H1 (cell line): ENCODE data around the gene PEAK3. TPM values are rescaled to one million over a fixed set of nuclear protein-coding genes. Genes with fewer than 3 reads are reported as not detected.

Source experiments
- CTCF ChIA-PET: fragments of 300-600 bp; sonication (Branson Sonifier 250); formaldehyde crosslinking; loops from one replicate; lab custom pipeline; 2021; ENCODE audit not compliant: partially characterized antibody; lab: Charles Lee
- POLR2A ChIA-PET: fragments of 300-600 bp; sonication (Branson Sonifier 250); formaldehyde crosslinking; loops from one replicate; lab custom pipeline; 2021; ENCODE audit warnings: inconsistent platforms; ENCODE audit not compliant: partially characterized antibody; lab: Charles Lee
- DNase-seq, 2 experiments: peaks; one replicate each; pipeline versions ENCODE4 v3.0.0 to v3.0.0-alpha.2; 2010 to 2022; ENCODE audit warnings: low spot score in 2 of 2, low read depth in 1 of 2, mixed read lengths in 1 of 2
- FAIRE-seq: peaks from 2 replicates; lab custom pipeline; 2011; peaks lifted over from hg19 to GRCh38; lab: Jason Lieb, UNC
- H2AFZ ChIP-seq: 2 replicates; pipeline ENCODE4 v1.8.1; 2012; ENCODE audit warnings: low read length, inconsistent platforms
- H2AK5ac ChIP-seq: 2 replicates; pipeline ENCODE4 v1.6.1; 2013; ENCODE audit warnings: low read depth, low read length
- H2BK120ac ChIP-seq: replicated peaks from 2 replicates; pipeline ENCODE3; 2013; ENCODE audit warnings: low read depth, low read length, inconsistent platforms
- H2BK12ac ChIP-seq: 2 replicates; pipeline ENCODE4 v1.6.1; 2013; ENCODE audit warnings: low read depth, low read length
- H2BK15ac ChIP-seq: 2 replicates; pipeline ENCODE4 v1.6.1; 2013; ENCODE audit warnings: low read length
- H2BK20ac ChIP-seq: 2 replicates; pipeline ENCODE4 v1.6.1; 2013; ENCODE audit warnings: low read length
- H2BK5ac ChIP-seq: 2 replicates; pipeline ENCODE4 v1.6.1; 2013; ENCODE audit warnings: low read depth, low read length
- H3K14ac ChIP-seq: 2 replicates; pipeline ENCODE4 v1.6.1; 2013; ENCODE audit warnings: inconsistent platforms; ENCODE audit not compliant: insufficient read length
- H3K18ac ChIP-seq: 2 replicates; pipeline ENCODE4 v1.6.1; 2013; ENCODE audit warnings: low read length; ENCODE audit errors: extremely low read depth
- H3K23ac ChIP-seq: 2 replicates; pipeline ENCODE4 v1.6.1; 2013; ENCODE audit warnings: inconsistent platforms; ENCODE audit not compliant: insufficient read length
- H3K23me2 ChIP-seq: 2 replicates; pipeline ENCODE4 v1.6.1; 2013; ENCODE audit warnings: low read depth, low read length
- H3K27ac ChIP-seq: 2 replicates; pipeline ENCODE4 v1.6.1; 2011; ENCODE audit warnings: low read depth, low read length, inconsistent platforms
- H3K27me3 ChIP-seq, 4 experiments: replicated peaks in 1 of 4; 1 replicate in 1 of 4; 2 replicates in 3 of 4; pipeline versions ENCODE4 v1.6.1 to v1.8.1; 2011 to 2013; ENCODE audit warnings: low read length in 3 of 4, mild to moderate bottlenecking in 3 of 4, inconsistent platforms in 2 of 4, mixed read lengths in 2 of 4, moderate library complexity in 1 of 4; ENCODE audit not compliant: control insufficient read depth in 3 of 4, insufficient read depth in 3 of 4; ENCODE audit errors: extremely low read depth in 1 of 4
- H3K36me3 ChIP-seq, 4 experiments: 2 replicates each; pipeline versions ENCODE4 v1.6.1 to v1.8.1; 2011 to 2013; ENCODE audit warnings: mild to moderate bottlenecking in 4 of 4, low read length in 3 of 4, moderate library complexity in 2 of 4, control low read depth in 1 of 4, inconsistent platforms in 1 of 4; ENCODE audit not compliant: insufficient read depth in 4 of 4, control insufficient read depth in 2 of 4
- H3K4ac ChIP-seq: replicated peaks from 2 replicates; pipeline ENCODE3; 2013; ENCODE audit warnings: low read length, low read depth, mixed read lengths, inconsistent platforms; ENCODE audit not compliant: insufficient read length
- H3K4me1 ChIP-seq, 4 experiments: replicated peaks in 1 of 4; 1 replicate in 1 of 4; 2 replicates in 3 of 4; pipeline versions ENCODE4 v1.6.1 to v1.8.1; 2011 to 2013; ENCODE audit warnings: low read length in 3 of 4, inconsistent platforms in 2 of 4, mixed read lengths in 1 of 4; ENCODE audit not compliant: insufficient read depth in 4 of 4, control insufficient read depth in 3 of 4
- H3K4me2 ChIP-seq, 2 experiments: 2 replicates each; pipeline versions ENCODE4 v1.6.1 to v1.8.1; 2011 to 2013; ENCODE audit warnings: low read depth in 2 of 2, low read length in 2 of 2, control low read depth in 1 of 2, inconsistent platforms in 1 of 2, mild to moderate bottlenecking in 1 of 2; ENCODE audit not compliant: insufficient read depth in 1 of 2
- H3K4me3 ChIP-seq, 4 experiments: fragments of 200-600, 300-600 bp in 1 of 4; sonication (generic), shearing (Covaris generic), sonication (Bioruptor Twin) in 1 of 4; 2 replicates each; pipeline versions ENCODE4 v1.5.1 to v1.8.1; 2011 to 2016; ENCODE audit warnings: low read length in 4 of 4, low read depth in 3 of 4, control low read depth in 2 of 4, inconsistent platforms in 2 of 4, mild to moderate bottlenecking in 2 of 4, mixed read lengths in 1 of 4, moderate library complexity in 1 of 4; ENCODE audit not compliant: insufficient read depth in 2 of 4; ENCODE audit errors: extremely low read depth in 1 of 4
- H3K56ac ChIP-seq: replicated peaks from 2 replicates; pipeline ENCODE3; 2013; ENCODE audit warnings: low read depth, mild to moderate bottlenecking, mixed read lengths, low read length, inconsistent platforms; ENCODE audit not compliant: insufficient read length
- H3K79me1 ChIP-seq: 2 replicates; pipeline ENCODE4 v1.6.1; 2013; ENCODE audit warnings: low read depth, low read length, control low read depth
- H3K79me2 ChIP-seq, 2 experiments: 2 replicates each; pipeline versions ENCODE4 v1.6.1 to v1.8.1; 2012 to 2013; ENCODE audit warnings: low read length in 2 of 2, mild to moderate bottlenecking in 2 of 2, inconsistent platforms in 1 of 2; ENCODE audit not compliant: insufficient read depth in 2 of 2, control insufficient read depth in 1 of 2
- H3K9ac ChIP-seq, 4 experiments: replicated peaks in 1 of 4; 1 replicate in 1 of 4; 2 replicates in 3 of 4; pipeline versions ENCODE4 v1.6.1 to v1.8.1; 2011 to 2013; ENCODE audit warnings: low read depth in 3 of 4, low read length in 3 of 4, control low read depth in 2 of 4, mild to moderate bottlenecking in 2 of 4, moderate library complexity in 2 of 4, inconsistent platforms in 1 of 4; ENCODE audit errors: extremely low read depth in 1 of 4
- H3K9me3 ChIP-seq, 2 experiments: 2 replicates each; pipeline versions ENCODE4 v1.6.1 to v1.8.1; 2012 to 2013; ENCODE audit warnings: mild to moderate bottlenecking in 2 of 2, moderate library complexity in 2 of 2, control low read depth in 1 of 2, inconsistent platforms in 1 of 2, low read depth in 1 of 2, low read length in 1 of 2, mixed read lengths in 1 of 2; ENCODE audit not compliant: insufficient read depth in 2 of 2
- H4K20me1 ChIP-seq, 2 experiments: replicated peaks in 1 of 2; 2 replicates each; pipeline versions ENCODE3 to v1.8.1; 2011 to 2013; ENCODE audit warnings: inconsistent platforms in 2 of 2, low read length in 2 of 2, mild to moderate bottlenecking in 1 of 2; ENCODE audit not compliant: insufficient read depth in 2 of 2, control insufficient read depth in 1 of 2
- H4K5ac ChIP-seq: 2 replicates; pipeline ENCODE4 v1.6.1; 2013; ENCODE audit warnings: low read length, low read depth, mixed read lengths, inconsistent platforms; ENCODE audit not compliant: insufficient read length
- H4K8ac ChIP-seq: 2 replicates; pipeline ENCODE4 v1.8.0; 2013; ENCODE audit warnings: mild to moderate bottlenecking, moderate library complexity, low read length, inconsistent platforms; ENCODE audit not compliant: insufficient read depth; ENCODE audit errors: extremely low read depth
- H4K91ac ChIP-seq: replicated peaks from 2 replicates; pipeline ENCODE3; 2013; ENCODE audit warnings: low read length, mixed read lengths, inconsistent platforms; ENCODE audit not compliant: insufficient read length
- ASH2L ChIP-seq: fragments of 200-600, 300-600 bp; sonication (generic); IDR thresholded peaks from one replicate; pipeline ENCODE4 v1.7.1; 2017; ENCODE audit warnings: low read length
- GABPA ChIP-seq: IDR thresholded peaks from 2 replicates; pipeline ENCODE4 v1.6.1; 2011; ENCODE audit warnings: mild to moderate bottlenecking, low read length, moderate library complexity, borderline replicate concordance; ENCODE audit not compliant: insufficient read depth
- POLR2A ChIP-seq, 2 experiments: IDR thresholded peaks; 1 replicate in 1 of 2; 2 replicates in 1 of 2; pipeline ENCODE4 v1.6.1; 2011; ENCODE audit warnings: low read depth in 2 of 2, low read length in 2 of 2, mild to moderate bottlenecking in 2 of 2; ENCODE audit errors: control extremely low read depth in 1 of 2
- POLR2AphosphoS5 ChIP-seq: IDR thresholded peaks from 2 replicates; pipeline ENCODE4 v1.6.1; 2011; ENCODE audit warnings: low read depth, low read length
- RFX5 ChIP-seq: IDR thresholded peaks from 2 replicates; pipeline ENCODE4 v1.6.1; 2011; ENCODE audit warnings: low read depth, low read length, improper control_type of control experiment, borderline replicate concordance
- TEAD4 ChIP-seq: IDR thresholded peaks from 2 replicates; pipeline ENCODE4 v1.6.1; 2012; ENCODE audit warnings: low read depth, low read length, inconsistent platforms, mixed read lengths
- WGBS, 2 experiments: shearing (Covaris generic) in 1 of 2; methylation state at CpG; one replicate each; pipeline versions ENCODE4 v1.1.6 to v1.1.7; 2013 to 2015; ENCODE audit warnings: low lambda C conversion rate in 2 of 2, mixed read lengths in 2 of 2, inconsistent platforms in 1 of 2, low coverage in 1 of 2, missing lambda C conversion rate in 1 of 2; ENCODE audit not compliant: insufficient replicate concordance in 2 of 2, insufficient coverage in 1 of 2, insufficient read length in 1 of 2; ENCODE audit errors: extremely low coverage in 1 of 2, missing lambda C conversion rate in 1 of 2; 5-methylcytosine and 5-hydroxymethylcytosine counted together
- polyA plus RNA-seq, 7 experiments: library from polyadenylated mRNA; depleted of rRNA in 3 of 7; stranded (reverse) in 5 of 7; unstranded in 2 of 7; fragments of >200 nt in 5 of 7; fragments of 200-250 nt in 2 of 7; gene quantifications; 1 replicate in 5 of 7; 2 replicates in 1 of 7; 4 replicates in 1 of 7; pipeline versions ENCODE4 v1.2.1 to v1.2.3, GENCODE V29; 2011 to 2013; ENCODE audit warnings: missing spikeins in 2 of 7, mixed read lengths in 2 of 7
- total RNA-seq: library from RNA; stranded (reverse); fragmentation: NEBNext Ultra II Directional; extraction: Animal tissue kit (Norgen Biotek cat#: 25700); gene quantifications from 2 replicates; pipeline ENCODE4 v1.2.1, GENCODE V29; 2021

Gene PEAK3
- total and polyA plus RNA-seq, 2 of the 8 experiments (the other 6 are each of a cell fraction or from before 2014, with no cell fraction given): not detected

- ChIA-PET CTCF (interaction anchor here (0.9 to 2.3 kb wide), 3 partner anchors 13 to 73 kb away, joined by 3 to 11 read pairs (median 3); no protein-coding TSS in a partner anchor), POLR2A (interaction anchor here (1.0 to 10.3 kb wide), 5 partner anchors 12 to 32 kb away, joined by 3 to 206 read pairs (median 13); partner anchors contain the start of genes AMH and JSRP1)
- peaks cover 5% of the 10 kb centered on the region; the same call in 1 of the 2 replicates for H3K23me2 ChIP-seq
- H2BK12ac ChIP-seq: no peak overlapping the region
- 90% methylated on average over 12 of the region's 12 CpGs; no CpG with 5 or more reads in 1 of the 2 experiments for WGBS, 2 experiments
- H3K27ac ChIP-seq: 0 out of 2 replicates have a peak overlapping the region, but pooled peaks have one; percentile 12
- H3K18ac ChIP-seq: no peak overlapping the region
- DNase-seq (no peak), FAIRE-seq (no peak)
- H2BK20ac ChIP-seq: no peak overlapping the region
- peaks cover 44 to 70% of the 10 kb centered on the region in 2 experiments for H3K79me2 ChIP-seq
- H3K4me2 ChIP-seq: no peak overlapping the region
- no peaks in the 10 kb centered on the region for H3K9me3 ChIP-seq
- H2AK5ac ChIP-seq: no peak overlapping the region
- no peak overlapping the region for H3K4ac ChIP-seq
- TF ChIP-seq RFX5: no peak
- no peak for TF ChIP-seq TEAD4
- no peak for TF ChIP-seq GABPA
- peak; percentile 29; the same call in 1 of the 2 replicates for TF ChIP-seq POLR2AphosphoS5
- no peak for TF ChIP-seq ASH2L
- no peak for TF ChIP-seq POLR2A (IDR thresholded peaks at IDR 0.05; ENCODE audit: control extremely low read depth in 1 of 2, low read depth in 2 of 2, low read length in 2 of 2)
- peaks cover 24 to 42% (median 40%) of the 10 kb centered on the region in 4 experiments for H3K36me3 ChIP-seq
- no peak overlapping the region for H2AFZ ChIP-seq
- H4K20me1 ChIP-seq: peaks cover 42 to 65% of the 10 kb centered on the region in 2 experiments
- H4K91ac ChIP-seq: no peak overlapping the region
- H2BK120ac ChIP-seq: no peak overlapping the region
- H4K8ac ChIP-seq: no peak overlapping the region
- H3K4me3 ChIP-seq: no peak overlapping the region
- H3K23ac ChIP-seq: no peak overlapping the region
- H3K79me1 ChIP-seq: peaks cover 25% of the 10 kb centered on the region
- peak overlapping the region; percentile 12; the same call in 1 of the 2 replicates for H2BK5ac ChIP-seq
- 0 out of 7 replicates have a peak overlapping the region, but pooled peaks of 1 of the 4 experiments have one; percentile 0 for H3K9ac ChIP-seq
- H2BK15ac ChIP-seq: no peak overlapping the region
- no peak overlapping the region for H3K14ac ChIP-seq
- H3K27me3 ChIP-seq: no peaks in the 10 kb centered on the region
- no peak overlapping the region for H4K5ac ChIP-seq
- H3K56ac ChIP-seq: no peak overlapping the region
- peaks cover 0 to 21% (median 14%) of the 10 kb centered on the region in 4 experiments; a peak in 6 of 7 replicates for H3K4me1 ChIP-seq
Measured at GRCh38 chr19:2242092-2242537, 39.9 kb downstream of the PEAK3 start.
